Adipocyte (in vitro differentiated cells): ENCODE data around the gene RELB.
"Not testable (repeated sequence)": the region's sequence is repeated elsewhere in the genome, so short reads cannot be mapped to it uniquely, and the experiment has no call there.

ENCODE experiments used
- DNase-seq: peaks from one replicate; pipeline ENCODE4 v3.0.0-alpha.2; 2015; ENCODE audit warnings: low read depth
- H3K27me3 ChIP-seq: replicated peaks from 2 replicates; pipeline ENCODE4 v1.7.0; 2013; ENCODE audit warnings: mild to moderate bottlenecking, low read length, moderate library complexity; ENCODE audit not compliant: control insufficient read depth, insufficient read depth
- H3K36me3 ChIP-seq: 2 replicates; pipeline ENCODE4 v1.7.0; 2013; ENCODE audit warnings: low read length, mild to moderate bottlenecking, moderate library complexity; ENCODE audit not compliant: control insufficient read depth, insufficient read depth, severe bottlenecking
- H3K4me1 ChIP-seq: 2 replicates; pipeline ENCODE4 v1.7.0; 2013; ENCODE audit warnings: mild to moderate bottlenecking, low read length, moderate library complexity; ENCODE audit not compliant: control insufficient read depth, insufficient read depth
- H3K4me3 ChIP-seq: 2 replicates; pipeline ENCODE4 v1.7.0; 2013; ENCODE audit warnings: mild to moderate bottlenecking, low read length, moderate library complexity
- H3K9ac ChIP-seq: 2 replicates; pipeline ENCODE4 v1.7.0; 2013; ENCODE audit warnings: mild to moderate bottlenecking, low read length, moderate library complexity
- H3K9me3 ChIP-seq: 2 replicates; pipeline ENCODE4 v1.7.0; 2013; ENCODE audit warnings: mild to moderate bottlenecking, low read length, moderate library complexity; ENCODE audit not compliant: control insufficient read depth

The RELB gene

GRCh38 chr19:44968670-44969069 is 32.6 kb upstream of the RELB start:
- Histone ChIP-seq H3K27me3 (no peaks in the 10 kb centered on the region), H3K4me1 (no peaks in the 10 kb centered on the region), H3K9me3 (no peaks in the 10 kb centered on the region), H3K4me3 (no peak overlapping the region), H3K36me3 (peaks cover 49% of the 10 kb centered on the region), H3K9ac (no peak overlapping the region)
- no peak for DNase-seq

- Histone ChIP-seq H3K9ac (no peak overlapping the region), H3K27me3 (no peaks in the 10 kb centered on the region), H3K9me3 (no peaks in the 10 kb centered on the region), H3K36me3 (peaks cover 52% of the 10 kb centered on the region), H3K4me3 (no peak overlapping the region), H3K4me1 (peaks cover 2% of the 10 kb centered on the region)
- DNase-seq = no peak
Measured at GRCh38 chr19:44969437-44969836, 31.8 kb upstream of the RELB start.

GRCh38 chr19:44971451-44971850 is 29.8 kb upstream of the RELB start:
- H3K4me1 ChIP-seq = peaks cover 10% of the 10 kb centered on the region
- H3K4me3 ChIP-seq, H3K9ac ChIP-seq, H3K27me3 ChIP-seq, H3K9me3 ChIP-seq, DNase-seq: not testable (repeated sequence)
- H3K36me3 ChIP-seq = peaks cover 63% of the 10 kb centered on the region

- no peak overlapping the region for H3K9ac ChIP-seq
- no peaks in the 10 kb centered on the region for H3K27me3 ChIP-seq
- DNase-seq = no peak
- peaks cover 10% of the 10 kb centered on the region for H3K4me1 ChIP-seq
- H3K36me3 ChIP-seq = peaks cover 69% of the 10 kb centered on the region
- H3K9me3 ChIP-seq = no peaks in the 10 kb centered on the region
- H3K4me3 ChIP-seq = no peak overlapping the region
Measured at GRCh38 chr19:44972802-44973201, 28.5 kb upstream of the RELB start.

- H3K36me3 ChIP-seq = peaks cover 68% of the 10 kb centered on the region
Measured at GRCh38 chr19:44973982-44974735, 27.1 kb upstream of the RELB start.

GRCh38 chr19:44974857-44975256 is 26.4 kb upstream of the RELB start:
- H3K9ac ChIP-seq = peak overlapping the region; percentile 18
- H3K27me3 ChIP-seq = no peaks in the 10 kb centered on the region
- DNase-seq = no peak
- H3K4me1 ChIP-seq = peaks cover 10% of the 10 kb centered on the region
- H3K36me3 ChIP-seq = peaks cover 72% of the 10 kb centered on the region
- H3K4me3 ChIP-seq = no peak overlapping the region
- no peaks in the 10 kb centered on the region for H3K9me3 ChIP-seq

More at GRCh38 chr19:44973982-44974735, 27.1 kb upstream of the RELB start:
- Histone ChIP-seq H3K9ac (no peak overlapping the region), H3K4me1 (peaks cover 10% of the 10 kb centered on the region), H3K4me3 (no peak overlapping the region), H3K9me3 (no peaks in the 10 kb centered on the region), H3K27me3 (no peaks in the 10 kb centered on the region)
- DNase-seq = no peak

GRCh38 chr19:44975444-44975843 is 25.8 kb upstream of the RELB start:
- peak overlapping the region; percentile 18 for H3K9ac ChIP-seq

GRCh38 chr19:44984005-44984404 is 17.3 kb upstream of the RELB start:
- H3K9ac ChIP-seq = no peak overlapping the region
- H3K36me3 ChIP-seq = peaks cover 80% of the 10 kb centered on the region
- H3K27me3 ChIP-seq = no peaks in the 10 kb centered on the region
- no peak for DNase-seq
- no peaks in the 10 kb centered on the region for H3K9me3 ChIP-seq
- peaks cover 9% of the 10 kb centered on the region for H3K4me1 ChIP-seq
- no peak overlapping the region for H3K4me3 ChIP-seq

More at GRCh38 chr19:44975444-44975843, 25.8 kb upstream of the RELB start:
- Histone ChIP-seq H3K9me3 (no peaks in the 10 kb centered on the region), H3K4me1 (peaks cover 10% of the 10 kb centered on the region), H3K27me3 (no peaks in the 10 kb centered on the region), H3K4me3 (no peak overlapping the region), H3K36me3 (peaks cover 75% of the 10 kb centered on the region)
- DNase-seq = no peak

- Histone ChIP-seq H3K4me1 (peaks cover 9% of the 10 kb centered on the region), H3K27me3 (no peaks in the 10 kb centered on the region), H3K9ac (no peak overlapping the region), H3K4me3 (no peak overlapping the region), H3K9me3 (no peaks in the 10 kb centered on the region), H3K36me3 (peaks cover 78% of the 10 kb centered on the region)
- no peak for DNase-seq
Measured at GRCh38 chr19:44985445-44985844, 15.8 kb upstream of the RELB start.

GRCh38 chr19:44986389-44986788 is 14.9 kb upstream of the RELB start:
- no peak overlapping the region for H3K4me3 ChIP-seq
- H3K9me3 ChIP-seq = no peaks in the 10 kb centered on the region
- no peaks in the 10 kb centered on the region for H3K27me3 ChIP-seq
- no peak overlapping the region for H3K9ac ChIP-seq
- no peak for DNase-seq
- H3K4me1 ChIP-seq = peaks cover 9% of the 10 kb centered on the region
- H3K36me3 ChIP-seq = peaks cover 85% of the 10 kb centered on the region

GRCh38 chr19:44987148-44987675 is 14.1 kb upstream of the RELB start:
- no peaks in the 10 kb centered on the region for H3K9me3 ChIP-seq
- no peak for DNase-seq
- no peaks in the 10 kb centered on the region for H3K27me3 ChIP-seq
- no peak overlapping the region for H3K4me3 ChIP-seq
- H3K36me3 ChIP-seq = peaks cover 85% of the 10 kb centered on the region
- H3K4me1 ChIP-seq = peaks cover 9% of the 10 kb centered on the region
- peak overlapping the region; percentile 22 for H3K9ac ChIP-seq
